H1 (cell line): ENCODE results near the gene RPLP2. TPM values are rescaled to one million over a fixed set of nuclear protein-coding genes. Genes with fewer than 3 reads are reported as not detected.

Source experiments
- GABPA ChIP-seq: IDR thresholded peaks from 2 replicates; pipeline ENCODE4 v1.6.1; 2011; ENCODE audit warnings: mild to moderate bottlenecking, low read length, moderate library complexity, borderline replicate concordance; ENCODE audit not compliant: insufficient read depth
- polyA plus RNA-seq, 7 experiments: library from polyadenylated mRNA; depleted of rRNA in 3 of 7; stranded (reverse) in 5 of 7; unstranded in 2 of 7; fragments of >200 nt in 5 of 7; fragments of 200-250 nt in 2 of 7; gene quantifications; 1 replicate in 5 of 7; 2 replicates in 1 of 7; 4 replicates in 1 of 7; pipeline versions ENCODE4 v1.2.1 to v1.2.3, GENCODE V29; 2011 to 2013; ENCODE audit warnings: missing spikeins in 2 of 7, mixed read lengths in 2 of 7
- total RNA-seq: library from RNA; stranded (reverse); fragmentation: NEBNext Ultra II Directional; extraction: Animal tissue kit (Norgen Biotek cat#: 25700); gene quantifications from 2 replicates; pipeline ENCODE4 v1.2.1, GENCODE V29; 2021

RPLP2 gene
- total and polyA plus RNA-seq, 2 of the 8 experiments (the other 6 are each of a cell fraction or from before 2014, with no cell fraction given): 1,789 to 2,106 TPM

DNA sequence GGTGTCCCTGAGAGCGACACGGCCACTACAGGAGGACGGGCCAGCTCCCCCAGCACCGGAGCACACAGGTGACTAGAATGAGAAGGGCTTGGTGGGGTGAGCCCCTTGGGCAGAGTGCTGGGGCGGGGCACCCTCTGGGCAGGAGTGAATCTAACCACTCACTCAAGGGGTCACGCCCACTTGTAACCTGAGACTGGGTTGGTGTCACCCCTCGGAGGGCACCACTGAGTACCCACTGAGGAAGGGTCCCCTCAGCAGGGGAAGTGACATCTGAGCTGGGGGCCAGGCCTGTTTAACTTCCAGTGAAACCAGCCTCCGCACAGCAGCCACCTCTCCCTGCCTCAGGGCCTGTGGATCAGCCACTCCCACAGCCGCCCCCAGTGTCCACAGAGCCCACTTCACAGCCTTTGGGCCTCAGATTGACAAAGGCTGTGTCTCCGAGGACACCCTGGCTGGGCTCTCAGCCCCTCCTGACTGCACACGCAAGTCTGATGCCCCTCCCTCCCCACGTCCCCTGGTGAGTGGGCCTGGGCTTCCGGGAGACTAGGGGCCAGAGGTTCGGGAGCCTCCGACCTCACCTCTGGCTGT is 38.1 kb upstream of the RPLP2 start (continued):
- no peak for TF ChIP-seq GABPA
